GM12878 (cell line): Measurements from ENCODE around the gene CENPX. TPM values are rescaled to one million over a fixed set of nuclear protein-coding genes. Genes with fewer than 3 reads are reported as not detected.

Experiments
- ATAC-seq: fragments of 200-7000 bp; cut with Tn5 transposase; 3 replicates; pipeline ENCODE4 v1.9.1; 2020; ENCODE audit warnings: mild to moderate bottlenecking, moderate library complexity
- BruUV-seq: library from RNA; stranded (reverse); fragments of 400-500 nt; replicated peaks from 2 replicates; lab custom pipeline; 2021; lab: Mats Ljungman, UMichigan
- CTCF ChIA-PET: fragments of 300-600 bp; sonication (Branson Sonifier 250); formaldehyde crosslinking; extraction: SDS; loops from one replicate; lab custom pipeline; 2021; ENCODE audit warnings: inconsistent platforms; lab: Yijun Ruan, JAX
- POLR2A ChIA-PET: fragments of 350-600 bp; formaldehyde crosslinking; extraction: SDS; loops from one replicate; lab custom pipeline; 2021; ENCODE audit warnings: inconsistent platforms; lab: Charles Lee
- RAD21 ChIA-PET: fragments of 300-600 bp; sonication (Branson Sonifier 250); formaldehyde crosslinking; loops from one replicate; lab custom pipeline; 2023; ENCODE audit warnings: antibody characterized with exemption; ENCODE audit not compliant: unreplicated experiment; lab: Charles Lee
- SMC1A ChIA-PET: fragments of 300-600 bp; sonication (Branson Sonifier 250); formaldehyde crosslinking; loops from one replicate; lab custom pipeline; 2023; ENCODE audit not compliant: unreplicated experiment, uncharacterized antibody; lab: Charles Lee
- DNase-seq: peaks from one replicate; pipeline ENCODE4 v3.0.0-alpha.2; 2011; ENCODE audit warnings: low read depth, low spot score
- FAIRE-seq: peaks from 3 replicates; lab custom pipeline; 2011; peaks lifted over from hg19 to GRCh38; lab: Jason Lieb, UNC
- H2AFZ ChIP-seq: 2 replicates; pipeline ENCODE4 v1.6.0; 2011; ENCODE audit warnings: low read depth, low read length, control low read depth; ENCODE audit not compliant: control insufficient read depth
- H3K27ac ChIP-seq: 2 replicates; pipeline ENCODE4 v1.5.1; 2011; ENCODE audit warnings: control low read depth; ENCODE audit not compliant: control insufficient read depth, insufficient read depth
- H3K27me3 ChIP-seq, 2 experiments: replicated peaks in 1 of 2; 2 replicates each; pipeline versions ENCODE4 v1.6.0 to v1.6.1; 2011; ENCODE audit warnings: low read length in 1 of 2; ENCODE audit not compliant: control insufficient read depth in 2 of 2, insufficient read depth in 2 of 2
- H3K36me3 ChIP-seq, 2 experiments: 2 replicates each; pipeline ENCODE4 v1.5.1; 2011; ENCODE audit warnings: low read length in 1 of 2; ENCODE audit not compliant: control insufficient read depth in 2 of 2, insufficient read depth in 2 of 2
- H3K4me1 ChIP-seq: 2 replicates; pipeline ENCODE4 v1.6.1; 2011; ENCODE audit warnings: mild to moderate bottlenecking, low read length, moderate library complexity, mixed read lengths; ENCODE audit not compliant: control insufficient read depth, insufficient read depth
- H3K4me2 ChIP-seq: 2 replicates; pipeline ENCODE4 v1.6.0; 2011; ENCODE audit warnings: control low read depth; ENCODE audit not compliant: control insufficient read depth, insufficient read depth
- H3K4me3 ChIP-seq: fragments of 200-600 bp; sonication (generic); 2 replicates; pipeline ENCODE4 v1.5.1; 2016
- H3K79me2 ChIP-seq: 2 replicates; pipeline ENCODE4 v1.6.0; 2011; ENCODE audit warnings: low read length; ENCODE audit not compliant: control insufficient read depth, insufficient read depth
- H3K9ac ChIP-seq: 2 replicates; pipeline ENCODE4 v1.8.0; 2011; ENCODE audit warnings: low read length, control low read depth, mixed read lengths; ENCODE audit not compliant: control insufficient read depth, insufficient read depth
- H3K9me3 ChIP-seq: replicated peaks from 3 replicates; pipeline ENCODE4 v1.5.1; 2011; ENCODE audit warnings: mild to moderate bottlenecking, low read length; ENCODE audit not compliant: control insufficient read depth, insufficient read depth
- H4K20me1 ChIP-seq: 2 replicates; pipeline ENCODE4 v1.6.0; 2011; ENCODE audit not compliant: control insufficient read depth, insufficient read depth
- FOXK2 ChIP-seq: fragments of 450-650 bp; IDR thresholded peaks from 2 replicates; pipeline ENCODE4 v1.6.1; 2017; ENCODE audit warnings: mild to moderate bottlenecking, moderate library complexity
- IRF3 ChIP-seq: fragments of 450-650 bp; IDR thresholded peaks from 2 replicates; pipeline ENCODE4 v1.6.1; 2014; ENCODE audit warnings: mild to moderate bottlenecking
- POU2F2 ChIP-seq: IDR thresholded peaks from 3 replicates; pipeline ENCODE4 v1.6.1; 2011; ENCODE audit warnings: low read depth, mild to moderate bottlenecking, low read length, borderline replicate concordance
- WGBS: methylation state at CpG from one replicate; pipeline ENCODE4 v1.1.6; 2016; ENCODE audit warnings: low lambda C conversion rate; ENCODE audit not compliant: insufficient replicate concordance, insufficient coverage; ENCODE audit errors: missing lambda C conversion rate; 5-methylcytosine and 5-hydroxymethylcytosine counted together
- in situ Hi-C: fragments of 300-500 bp; cut with MboI; formaldehyde crosslinking; loops from 9 replicates; pipeline ENCODE4 v1.14.3; 2018; ENCODE audit warnings: mixed read lengths
- intact Hi-C: fragments of 100-400 bp; cut with micrococcal nuclease; formaldehyde crosslinking; loops from one replicate; pipeline ENCODE4 v1.14.2; 2022; ENCODE audit not compliant: unreplicated experiment
- polyA plus RNA-seq, 11 experiments: library from polyadenylated mRNA; depleted of rRNA in 4 of 11; unstranded in 6 of 11; stranded (reverse) in 5 of 11; fragments of >200 nt; fragmentation: Nextera tagmentation in 4 of 11; fragmentation: Illumina TruSeq in 1 of 11; extraction: Ambion mirVana in 4 of 11; extraction: Trizol in 1 of 11; gene quantifications; 1 replicate in 1 of 11; 2 replicates in 10 of 11; pipeline versions ENCODE4 v1.2.1 to v1.2.3, GENCODE V29; 2011 to 2016; ENCODE audit warnings: inconsistent platforms in 2 of 11, missing spikeins in 2 of 11, low read depth in 1 of 11
- total RNA-seq, 4 experiments: library from RNA; depleted of rRNA in 3 of 4; stranded (reverse); fragments of >200 nt in 3 of 4; fragmentation: Illumina TruSeq in 1 of 4; extraction: Trizol in 1 of 4; gene quantifications; 2 replicates each; pipeline versions ENCODE4 v1.2.1 to v1.2.3, GENCODE V29; 2013 to 2021

CENPX gene
- total and polyA plus RNA-seq, 10 of the 15 experiments (the other 5 are each of a cell fraction or from before 2014, with no cell fraction given): 11.7 to 182 (median 71.9) TPM

- Histone ChIP-seq H3K36me3 (no peaks in the 10 kb centered on the region; a peak in 2 of 4 replicates), H4K20me1 (no peaks in the 10 kb centered on the region), H3K4me3 (no peak overlapping the region), H3K27me3 (no peaks in the 10 kb centered on the region), H2AFZ (no peak overlapping the region), H3K27ac (no peak overlapping the region), H3K79me2 (peaks cover 5% of the 10 kb centered on the region), H3K4me1 (peaks cover 10% of the 10 kb centered on the region), H3K9me3 (no peaks in the 10 kb centered on the region), H3K9ac (no peak overlapping the region), H3K4me2 (no peak overlapping the region)
- no TSS peak for BruUV-seq
- 81% methylated on average over 31 of the region's 38 CpGs for WGBS
- POLR2A ChIA-PET: interaction anchor here (0.6 kb wide), 1 partner anchor 427 kb away, joined by 3 read pairs; no protein-coding TSS in a partner anchor
- no peak for ATAC-seq
- in situ Hi-C loops (no loop called here), intact Hi-C loops (no loop called here)
- SMC1A ChIA-PET: no interaction called here
- no peak for FAIRE-seq
- TF ChIP-seq IRF3: no peak
- no peak for TF ChIP-seq FOXK2
- no peak for TF ChIP-seq POU2F2
- CTCF ChIA-PET: no interaction called here
- DNase-seq: no peak
- RAD21 ChIA-PET: no interaction called here
Measured at GRCh38 chr17:82033359-82034085, 10.8 kb upstream of the CENPX start.
